CD4-positive, alpha-beta memory T cell (primary cell): ENCODE data around the gene CD22. TPM values are rescaled to one million over a fixed set of nuclear protein-coding genes. Genes with fewer than 3 reads are reported as not detected.

Experiments
- microRNA-seq: library from miRNA; unstranded; fragments of <30 nt; microRNA quantifications from one replicate; pipeline ENCODE4 v1.2.0, GENCODE V29; 2021; ENCODE audit warnings: borderline replicate concordance, borderline number of aligned reads, borderline microRNAs expressed, mixed read lengths
- polyA plus RNA-seq, 2 donors: library from polyadenylated mRNA; unstranded; fragments of 300-500 nt; fragmentation: Illumina TruSeq; gene quantifications; one replicate each; pipeline ENCODE4 v1.2.3, GENCODE V29; 2021
- total RNA-seq, 2 experiments: library from RNA; stranded (reverse); gene quantifications; one replicate each; pipeline ENCODE4 v1.2.3, GENCODE V29; 2021

The CD22 gene
- total and polyA plus RNA-seq, 4 experiments from 2014 or later, result 0.30 to 1.8 (median 0.32) TPM

Small RNA genes lying within 50 kb of the gene (microRNA-seq; reads per million reads assigned to microRNA genes)
- not detected for gene MIR5196

Other genes starting within 250 kb of the CD22 start
- gene FXYD3, start 213.4 kb upstream of the CD22 start, total RNA-seq, result not detected
- not detected for gene FXYD3, start 213.4 kb upstream of the CD22 start, polyA plus RNA-seq
- gene LGI4, start 194.1 kb upstream of the CD22 start, total RNA-seq, result under 1 TPM; 0.72 to 0.81 TPM
- not detected for gene LGI4, start 194.1 kb upstream of the CD22 start, polyA plus RNA-seq
- 1 to 10 TPM; 3.6 to 4.4 TPM for gene FXYD1, start 190.4 kb upstream of the CD22 start, total RNA-seq
- gene FXYD1, start 190.4 kb upstream of the CD22 start, polyA plus RNA-seq, result 1 to 10 TPM in 1 of 2 donors, under 1 TPM in 1; 0.58 to 3.2 TPM
- gene FXYD7, start 185.9 kb upstream of the CD22 start, total RNA-seq, result 10 to 100 TPM in 1 of 2 experiments, 1 to 10 TPM in 1; 9.6 to 10.1 TPM
- gene FXYD7, start 185.9 kb upstream of the CD22 start, polyA plus RNA-seq, result 10 to 100 TPM in 1 of 2 donors, 1 to 10 TPM in 1; 5.5 to 11.1 TPM
- gene FXYD5, start 174.5 kb upstream of the CD22 start, total RNA-seq, result 100 to 1,000 TPM; 473 to 484 TPM
- 100 to 1,000 TPM; 452 to 833 TPM for gene FXYD5, start 174.5 kb upstream of the CD22 start, polyA plus RNA-seq
- gene FAM187B, start 100.4 kb upstream of the CD22 start, total RNA-seq, result not detected
- gene FAM187B, start 100.4 kb upstream of the CD22 start, polyA plus RNA-seq, result not detected
- gene LSR, start 80.2 kb upstream of the CD22 start, total RNA-seq, result 10 to 100 TPM; 45.8 to 48.9 TPM
- gene LSR, start 80.2 kb upstream of the CD22 start, polyA plus RNA-seq, result 10 to 100 TPM; 76.1 to 91.6 TPM
- gene USF2, start 60.2 kb upstream of the CD22 start, total RNA-seq, result 100 to 1,000 TPM; 204 to 216 TPM
- 1 to 10 TPM; 2.2 to 9.4 TPM for gene USF2, start 60.2 kb upstream of the CD22 start, polyA plus RNA-seq
- 1 to 10 TPM; 1.2 to 2.7 TPM for gene HAMP, start 46.7 kb upstream of the CD22 start, total RNA-seq
- gene HAMP, start 46.7 kb upstream of the CD22 start, polyA plus RNA-seq, result not detected
- not detected for gene MAG, start 37.0 kb upstream of the CD22 start, total RNA-seq
- gene MAG, start 37.0 kb upstream of the CD22 start, polyA plus RNA-seq, result not detected
- gene FFAR1, start 18.7 kb downstream of the CD22 start, total RNA-seq, result not detected
- gene FFAR1, start 18.7 kb downstream of the CD22 start, polyA plus RNA-seq, result not detected
- gene FFAR3, start 29.3 kb downstream of the CD22 start, total RNA-seq, result not detected
- not detected for gene FFAR3, start 29.3 kb downstream of the CD22 start, polyA plus RNA-seq
- not detected for gene GPR42, start 41.9 kb downstream of the CD22 start, total RNA-seq
- not detected for gene GPR42, start 41.9 kb downstream of the CD22 start, polyA plus RNA-seq
- under 1 TPM in 1 of 2 experiments, not detected in 1; 0.15 TPM for gene FFAR2, start 119.1 kb downstream of the CD22 start, total RNA-seq
- not detected for gene FFAR2, start 119.1 kb downstream of the CD22 start, polyA plus RNA-seq
- gene KRTDAP, start 161.3 kb downstream of the CD22 start, total RNA-seq, result not detected
- not detected for gene KRTDAP, start 161.3 kb downstream of the CD22 start, polyA plus RNA-seq
- 1 to 10 TPM in 1 of 2 experiments, under 1 TPM in 1; 0.97 to 1.4 TPM for gene DMKN, start 184.5 kb downstream of the CD22 start, total RNA-seq
- under 1 TPM in 1 of 2 donors, not detected in 1; 0.89 TPM for gene DMKN, start 184.5 kb downstream of the CD22 start, polyA plus RNA-seq
- not detected for gene SBSN, start 199.1 kb downstream of the CD22 start, total RNA-seq
- not detected for gene SBSN, start 199.1 kb downstream of the CD22 start, polyA plus RNA-seq
- not detected for gene GAPDHS, start 204.3 kb downstream of the CD22 start, total RNA-seq
- not detected for gene GAPDHS, start 204.3 kb downstream of the CD22 start, polyA plus RNA-seq
- gene TMEM147, start 216.4 kb downstream of the CD22 start, total RNA-seq, result 10 to 100 TPM; 41.3 to 41.9 TPM
- 100 to 1,000 TPM; 160 to 189 TPM for gene TMEM147, start 216.4 kb downstream of the CD22 start, polyA plus RNA-seq
- gene ATP4A, start 234.5 kb downstream of the CD22 start, total RNA-seq, result not detected
- gene ATP4A, start 234.5 kb downstream of the CD22 start, polyA plus RNA-seq, result not detected